ENCODE data around the gene ZNF407.

The ZNF407 gene

DNA sequence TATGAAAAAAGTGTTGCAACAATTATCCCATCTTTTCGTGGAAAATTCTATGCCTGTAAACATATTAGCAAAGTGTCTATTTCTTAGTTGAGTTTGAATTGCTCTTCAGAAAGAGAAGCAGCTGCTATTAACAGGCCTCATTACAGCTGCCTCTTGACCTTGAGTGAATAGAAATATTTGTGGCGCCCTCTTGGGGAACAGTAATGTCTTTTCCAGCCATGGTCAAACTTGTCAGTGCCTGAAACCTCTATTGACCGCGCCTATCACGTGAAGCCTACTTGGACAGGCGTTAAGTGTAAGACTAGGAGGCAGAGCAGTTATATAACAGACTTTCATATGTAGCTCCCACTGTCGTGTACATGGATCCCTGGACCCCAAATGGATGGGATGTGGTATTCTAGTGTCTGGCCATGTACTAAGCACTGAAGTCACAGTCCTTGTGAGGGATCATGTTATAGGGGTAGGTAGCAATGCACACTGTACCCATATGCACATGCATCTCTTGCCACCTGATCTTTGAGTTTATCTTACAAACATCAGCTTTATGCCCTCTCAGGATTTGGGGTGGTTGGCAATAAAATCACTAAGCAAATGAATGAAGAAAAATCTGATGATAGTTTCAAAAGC, 366.3 kb downstream of the ZNF407 start:
- H3K36me3 ChIP-seq (ENCODE audit: control insufficient read depth, low read length) = no peaks in the 10 kb centered on the region
- no peaks in the 10 kb centered on the region for H3K9me3 ChIP-seq (ENCODE audit: control insufficient read depth, insufficient read depth, low read length)
- no peaks in the 10 kb centered on the region for H3K79me2 ChIP-seq (ENCODE audit: control insufficient read depth, low read length)
- no peaks in the 10 kb centered on the region for H3K27me3 ChIP-seq (ENCODE audit: control insufficient read depth, low read length)
- H3K27ac ChIP-seq (ENCODE audit: low read depth, low read length) = no peak overlapping the region
- H4K20me1 ChIP-seq (ENCODE audit: control insufficient read depth, insufficient read depth, low read depth, low read length) = no peaks in the 10 kb centered on the region
- peaks cover 9% of the 10 kb centered on the region for H3K4me1 ChIP-seq (ENCODE audit: control insufficient read depth, low read length)
- no peaks in the 10 kb centered on the region for H3K9me2 ChIP-seq (replicated peaks; ENCODE audit: control insufficient read depth, low read length)
- no peak overlapping the region for H3K4me2 ChIP-seq (ENCODE audit: low read length)
- no peaks in the 10 kb centered on the region for H3F3A ChIP-seq (ENCODE audit: control insufficient read depth, insufficient read depth)
- no peak overlapping the region for H3K4me3 ChIP-seq (ENCODE audit: low read length)
- TF ChIP-seq, protein P1, sequence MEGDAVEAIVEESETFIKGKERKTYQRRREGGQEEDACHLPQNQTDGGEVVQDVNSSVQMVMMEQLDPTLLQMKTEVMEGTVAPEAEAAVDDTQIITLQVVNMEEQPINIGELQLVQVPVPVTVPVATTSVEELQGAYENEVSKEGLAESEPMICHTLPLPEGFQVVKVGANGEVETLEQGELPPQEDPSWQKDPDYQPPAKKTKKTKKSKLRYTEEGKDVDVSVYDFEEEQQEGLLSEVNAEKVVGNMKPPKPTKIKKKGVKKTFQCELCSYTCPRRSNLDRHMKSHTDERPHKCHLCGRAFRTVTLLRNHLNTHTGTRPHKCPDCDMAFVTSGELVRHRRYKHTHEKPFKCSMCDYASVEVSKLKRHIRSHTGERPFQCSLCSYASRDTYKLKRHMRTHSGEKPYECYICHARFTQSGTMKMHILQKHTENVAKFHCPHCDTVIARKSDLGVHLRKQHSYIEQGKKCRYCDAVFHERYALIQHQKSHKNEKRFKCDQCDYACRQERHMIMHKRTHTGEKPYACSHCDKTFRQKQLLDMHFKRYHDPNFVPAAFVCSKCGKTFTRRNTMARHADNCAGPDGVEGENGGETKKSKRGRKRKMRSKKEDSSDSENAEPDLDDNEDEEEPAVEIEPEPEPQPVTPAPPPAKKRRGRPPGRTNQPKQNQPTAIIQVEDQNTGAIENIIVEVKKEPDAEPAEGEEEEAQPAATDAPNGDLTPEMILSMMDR (IDR thresholded peaks at IDR 0.05; ENCODE audit: low read depth, low read length, poor library complexity, severe bottlenecking) = peak; percentile 72
- no peak for TF ChIP-seq EZH2phosphoT487 (IDR thresholded peaks at IDR 0.05; ENCODE audit: borderline replicate concordance, low read length)

DNA sequence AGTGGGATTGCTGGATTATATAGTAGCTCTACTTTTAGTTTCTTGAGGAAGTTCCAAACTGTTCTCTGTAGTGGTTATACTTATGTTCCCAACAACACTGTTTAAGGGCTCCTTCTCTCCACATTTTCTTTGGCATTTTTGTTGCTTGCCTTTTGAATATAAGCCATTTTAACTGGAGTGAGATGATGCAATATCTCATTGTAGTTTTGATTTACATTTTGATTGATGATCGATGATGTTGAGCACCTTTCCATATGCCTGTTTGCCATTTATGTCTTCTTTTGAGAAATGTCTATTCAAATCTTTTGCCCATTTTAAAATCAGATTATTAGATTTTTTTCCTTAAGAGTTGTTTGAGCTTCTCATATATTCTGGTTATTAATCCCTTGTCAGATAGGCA, 368.0 kb downstream of the ZNF407 start:
- no peaks in the 10 kb centered on the region for H3K9me2 ChIP-seq (replicated peaks; ENCODE audit: control insufficient read depth, low read length)
- TF ChIP-seq, protein P1 (IDR thresholded peaks at IDR 0.05; ENCODE audit: low read depth, low read length, poor library complexity, severe bottlenecking) = no peak
- no peak for TF ChIP-seq EZH2phosphoT487 (IDR thresholded peaks at IDR 0.05; ENCODE audit: borderline replicate concordance, low read length)
- H3K36me3 ChIP-seq (ENCODE audit: control insufficient read depth, low read length) = no peaks in the 10 kb centered on the region
- H4K20me1 ChIP-seq (ENCODE audit: control insufficient read depth, insufficient read depth, low read depth, low read length) = no peaks in the 10 kb centered on the region
- H3K4me1 ChIP-seq (ENCODE audit: control insufficient read depth, low read length) = peaks cover 9% of the 10 kb centered on the region
- no peaks in the 10 kb centered on the region for H3F3A ChIP-seq (ENCODE audit: control insufficient read depth, insufficient read depth)
- H3K79me2 ChIP-seq (ENCODE audit: control insufficient read depth, low read length) = no peaks in the 10 kb centered on the region
- no peak overlapping the region for H3K4me3 ChIP-seq (ENCODE audit: low read length)
- no peaks in the 10 kb centered on the region for H3K27me3 ChIP-seq (ENCODE audit: control insufficient read depth, low read length)
- no peak overlapping the region for H3K27ac ChIP-seq (ENCODE audit: low read depth, low read length)
- no peak overlapping the region for H3K4me2 ChIP-seq (ENCODE audit: low read length)
- no peaks in the 10 kb centered on the region for H3K9me3 ChIP-seq (ENCODE audit: control insufficient read depth, insufficient read depth, low read length)

DNA sequence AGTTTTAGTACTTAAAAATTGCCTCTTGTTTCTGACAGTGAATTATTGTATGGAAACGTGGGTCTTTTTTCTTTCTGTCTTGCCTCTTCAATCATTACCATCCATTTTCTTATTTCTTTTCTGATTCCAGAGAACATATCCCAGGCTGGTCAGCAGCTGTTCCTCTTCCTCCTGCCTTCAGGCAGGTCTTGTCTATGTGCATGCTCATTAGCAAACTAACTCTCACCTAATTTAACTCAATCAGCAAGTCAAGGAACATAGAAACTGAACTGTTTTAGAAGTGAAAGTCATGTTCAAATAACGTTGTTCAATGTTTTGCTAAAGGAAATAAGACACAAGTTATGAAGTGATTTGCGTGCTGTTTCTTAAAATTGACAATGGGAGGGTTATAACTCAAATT, 369.8 kb downstream of the ZNF407 start:
- H3K27me3 ChIP-seq (ENCODE audit: control insufficient read depth, low read length) = no peaks in the 10 kb centered on the region
- H3K36me3 ChIP-seq (ENCODE audit: control insufficient read depth, low read length) = no peaks in the 10 kb centered on the region
- no peaks in the 10 kb centered on the region for H3K9me3 ChIP-seq (ENCODE audit: control insufficient read depth, insufficient read depth, low read length)
- no peaks in the 10 kb centered on the region for H3K9me2 ChIP-seq (replicated peaks; ENCODE audit: control insufficient read depth, low read length)
- H3K27ac ChIP-seq (ENCODE audit: low read depth, low read length) = no peak overlapping the region
- no peak for TF ChIP-seq EZH2phosphoT487 (IDR thresholded peaks at IDR 0.05; ENCODE audit: borderline replicate concordance, low read length)
- TF ChIP-seq, protein P1 (IDR thresholded peaks at IDR 0.05; ENCODE audit: low read depth, low read length, poor library complexity, severe bottlenecking) = no peak
- H3K4me2 ChIP-seq (ENCODE audit: low read length) = no peak overlapping the region
- no peaks in the 10 kb centered on the region for H4K20me1 ChIP-seq (ENCODE audit: control insufficient read depth, insufficient read depth, low read depth, low read length)
- H3K4me3 ChIP-seq (ENCODE audit: low read length) = no peak overlapping the region
- no peaks in the 10 kb centered on the region for H3K79me2 ChIP-seq (ENCODE audit: control insufficient read depth, low read length)
- no peaks in the 10 kb centered on the region for H3F3A ChIP-seq (ENCODE audit: control insufficient read depth, insufficient read depth)
- peaks cover 9% of the 10 kb centered on the region for H3K4me1 ChIP-seq (ENCODE audit: control insufficient read depth, low read length)
